Vagina (tissue), 2 donors: ENCODE measurements around the gene SPACA1.

Experiments
- POLR2A ChIP-seq, 2 donors: fragments of 450-650 bp; IDR thresholded peaks; one replicate each; pipeline ENCODE4 v1.6.1; 2017; ENCODE audit warnings: antibody characterized with exemption in 2 of 2, mild to moderate bottlenecking in 2 of 2, moderate library complexity in 2 of 2
- POLR2AphosphoS5 ChIP-seq, 2 donors: sonication (generic); formaldehyde crosslinking; IDR thresholded peaks; one replicate each; pipeline ENCODE4 v1.9.0; 2017; ENCODE audit warnings: antibody characterized with exemption in 2 of 2, mild to moderate bottlenecking in 2 of 2, low read depth in 1 of 2; ENCODE audit not compliant: insufficient read depth in 1 of 2
- TF ChIP-seq, protein P1 (sequence below), 3 experiments: fragments of 450-650 bp in 2 of 3; fragments of 200-600 bp in 1 of 3; sonication (generic) in 1 of 3; IDR thresholded peaks; one replicate each; pipeline ENCODE4 v1.5.1; 2017 to 2019; ENCODE audit warnings: antibody characterized with exemption in 3 of 3, mild to moderate bottlenecking in 2 of 3, moderate library complexity in 2 of 3

GRCh38 chr6:88008411-88008810 is 39.2 kb upstream of the SPACA1 start:
- TF ChIP-seq, protein P1, sequence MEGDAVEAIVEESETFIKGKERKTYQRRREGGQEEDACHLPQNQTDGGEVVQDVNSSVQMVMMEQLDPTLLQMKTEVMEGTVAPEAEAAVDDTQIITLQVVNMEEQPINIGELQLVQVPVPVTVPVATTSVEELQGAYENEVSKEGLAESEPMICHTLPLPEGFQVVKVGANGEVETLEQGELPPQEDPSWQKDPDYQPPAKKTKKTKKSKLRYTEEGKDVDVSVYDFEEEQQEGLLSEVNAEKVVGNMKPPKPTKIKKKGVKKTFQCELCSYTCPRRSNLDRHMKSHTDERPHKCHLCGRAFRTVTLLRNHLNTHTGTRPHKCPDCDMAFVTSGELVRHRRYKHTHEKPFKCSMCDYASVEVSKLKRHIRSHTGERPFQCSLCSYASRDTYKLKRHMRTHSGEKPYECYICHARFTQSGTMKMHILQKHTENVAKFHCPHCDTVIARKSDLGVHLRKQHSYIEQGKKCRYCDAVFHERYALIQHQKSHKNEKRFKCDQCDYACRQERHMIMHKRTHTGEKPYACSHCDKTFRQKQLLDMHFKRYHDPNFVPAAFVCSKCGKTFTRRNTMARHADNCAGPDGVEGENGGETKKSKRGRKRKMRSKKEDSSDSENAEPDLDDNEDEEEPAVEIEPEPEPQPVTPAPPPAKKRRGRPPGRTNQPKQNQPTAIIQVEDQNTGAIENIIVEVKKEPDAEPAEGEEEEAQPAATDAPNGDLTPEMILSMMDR (IDR thresholded peaks at IDR 0.05): no peak
- TF ChIP-seq POLR2AphosphoS5 (IDR thresholded peaks at IDR 0.05; ENCODE audit: insufficient read depth in 1 of 2, low read depth in 1 of 2) (no peak), POLR2A (IDR thresholded peaks at IDR 0.05) (no peak)
